ENCODE data around the gene UTP18. TPM values are rescaled to one million over a fixed set of nuclear protein-coding genes. Genes with fewer than 3 reads are reported as not detected.

Gene UTP18
- total and polyA plus RNA-seq, 2 of the 13 experiments (the other 11 are each of a cell fraction or from before 2014, with no cell fraction given): 35.2 to 104 TPM

DNA sequence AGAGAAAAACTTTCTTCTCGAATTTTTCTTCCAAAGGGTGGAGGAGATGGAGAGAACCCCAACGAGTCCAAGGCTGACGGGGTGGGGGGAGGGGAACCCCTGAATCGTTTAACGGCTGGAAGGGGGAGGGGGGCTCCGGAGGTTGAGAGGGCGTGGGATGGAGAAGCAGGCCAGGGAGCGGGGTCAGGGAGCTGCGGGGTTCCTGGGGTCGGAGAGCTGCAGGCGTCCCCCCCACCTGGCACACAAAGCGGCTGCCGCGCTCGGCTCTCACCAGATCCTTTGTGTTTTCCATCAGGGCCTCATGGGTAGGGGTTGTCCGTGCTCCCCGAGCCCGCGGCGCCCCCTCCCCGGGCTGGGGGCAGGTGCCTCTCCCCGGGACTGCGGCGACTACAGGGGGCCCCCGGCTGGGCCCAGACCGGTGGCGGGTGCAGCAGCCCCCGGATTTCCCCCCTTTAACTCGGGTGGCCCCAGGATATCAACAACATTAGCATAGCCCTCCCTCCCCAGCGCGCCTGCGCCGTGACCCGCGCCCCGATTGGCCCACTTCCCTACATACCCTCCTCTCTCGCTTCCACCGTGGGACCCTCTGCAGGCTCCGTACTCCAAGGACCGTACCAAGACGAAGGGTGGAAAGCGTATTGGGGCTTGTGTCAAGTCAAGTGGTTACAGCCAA lies 646 bp upstream of the UTP18 start, which contains the start of gene MBTD1 (continued):
- peak; percentile 53 for TF ChIP-seq NRL (CRISPR knock-in tag; IDR thresholded peaks at IDR 0.05; ENCODE audit: borderline replicate concordance)
- TF ChIP-seq ZNF138 (CRISPR knock-in tag; IDR thresholded peaks at IDR 0.05; ENCODE audit: low read depth): 0 out of 2 replicates have a peak, but pooled peaks have one; percentile 83
- peak; percentile 83 for TF ChIP-seq SRSF1 (optimal IDR thresholded peaks at IDR 0.05; ENCODE audit: low read depth, low read length)
- no peak for TF ChIP-seq MIER2 (CRISPR knock-in tag; IDR thresholded peaks at IDR 0.05)
- no peak for TF ChIP-seq KDM2A (CRISPR knock-in tag; IDR thresholded peaks at IDR 0.05; ENCODE audit: borderline replicate concordance, low read depth)
- no peak for TF ChIP-seq ZNF530 (CRISPR knock-in tag; IDR thresholded peaks at IDR 0.05; ENCODE audit: low read depth)
- TF ChIP-seq, protein P1, sequence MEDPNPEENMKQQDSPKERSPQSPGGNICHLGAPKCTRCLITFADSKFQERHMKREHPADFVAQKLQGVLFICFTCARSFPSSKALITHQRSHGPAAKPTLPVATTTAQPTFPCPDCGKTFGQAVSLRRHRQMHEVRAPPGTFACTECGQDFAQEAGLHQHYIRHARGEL (CRISPR knock-in tag; IDR thresholded peaks at IDR 0.05): 0 out of 2 replicates have a peak, but pooled peaks have one; percentile 49
- TF ChIP-seq HMGA1 (CRISPR knock-in tag; conservative IDR thresholded peaks at IDR 0.05): no peak
- TF ChIP-seq, protein P2, sequence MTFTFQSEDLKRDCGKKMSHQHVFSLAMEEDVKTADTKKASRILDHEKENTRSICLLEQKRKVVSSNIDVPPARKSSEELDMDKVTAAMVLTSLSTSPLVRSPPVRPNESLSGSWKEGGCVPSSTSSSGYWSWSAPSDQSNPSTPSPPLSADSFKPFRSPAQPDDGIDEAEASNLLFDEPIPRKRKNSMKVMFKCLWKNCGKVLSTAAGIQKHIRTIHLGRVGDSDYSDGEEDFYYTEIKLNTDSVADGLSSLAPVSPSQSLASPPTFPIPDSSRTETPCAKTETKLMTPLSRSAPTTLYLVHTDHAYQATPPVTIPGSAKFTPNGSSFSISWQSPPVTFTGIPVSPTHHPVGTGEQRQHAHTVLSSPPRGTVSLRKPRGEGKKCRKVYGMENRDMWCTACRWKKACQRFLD (CRISPR knock-in tag; IDR thresholded peaks at IDR 0.05; ENCODE audit: borderline replicate concordance): 0 out of 2 replicates have a peak, but pooled peaks have one; percentile 43
- TF ChIP-seq ZSCAN22 (CRISPR knock-in tag; IDR thresholded peaks at IDR 0.05): no peak
- TF ChIP-seq GLI4 (CRISPR knock-in tag; IDR thresholded peaks at IDR 0.05; ENCODE audit: borderline replicate concordance): no peak
- no peak for TF ChIP-seq LCORL (IDR thresholded peaks at IDR 0.05)
- no peak for TF ChIP-seq LCORL (CRISPR knock-in tag; IDR thresholded peaks at IDR 0.05)
- no peak for TF ChIP-seq TCF12 (IDR thresholded peaks at IDR 0.05)
- TF ChIP-seq TCF12 (CRISPR knock-in tag; IDR thresholded peaks at IDR 0.05): no peak
- 0 out of 2 replicates have a peak, but pooled peaks have one; percentile 39 for TF ChIP-seq HHEX (CRISPR knock-in tag; IDR thresholded peaks at IDR 0.05)
- TF ChIP-seq, protein P3, sequence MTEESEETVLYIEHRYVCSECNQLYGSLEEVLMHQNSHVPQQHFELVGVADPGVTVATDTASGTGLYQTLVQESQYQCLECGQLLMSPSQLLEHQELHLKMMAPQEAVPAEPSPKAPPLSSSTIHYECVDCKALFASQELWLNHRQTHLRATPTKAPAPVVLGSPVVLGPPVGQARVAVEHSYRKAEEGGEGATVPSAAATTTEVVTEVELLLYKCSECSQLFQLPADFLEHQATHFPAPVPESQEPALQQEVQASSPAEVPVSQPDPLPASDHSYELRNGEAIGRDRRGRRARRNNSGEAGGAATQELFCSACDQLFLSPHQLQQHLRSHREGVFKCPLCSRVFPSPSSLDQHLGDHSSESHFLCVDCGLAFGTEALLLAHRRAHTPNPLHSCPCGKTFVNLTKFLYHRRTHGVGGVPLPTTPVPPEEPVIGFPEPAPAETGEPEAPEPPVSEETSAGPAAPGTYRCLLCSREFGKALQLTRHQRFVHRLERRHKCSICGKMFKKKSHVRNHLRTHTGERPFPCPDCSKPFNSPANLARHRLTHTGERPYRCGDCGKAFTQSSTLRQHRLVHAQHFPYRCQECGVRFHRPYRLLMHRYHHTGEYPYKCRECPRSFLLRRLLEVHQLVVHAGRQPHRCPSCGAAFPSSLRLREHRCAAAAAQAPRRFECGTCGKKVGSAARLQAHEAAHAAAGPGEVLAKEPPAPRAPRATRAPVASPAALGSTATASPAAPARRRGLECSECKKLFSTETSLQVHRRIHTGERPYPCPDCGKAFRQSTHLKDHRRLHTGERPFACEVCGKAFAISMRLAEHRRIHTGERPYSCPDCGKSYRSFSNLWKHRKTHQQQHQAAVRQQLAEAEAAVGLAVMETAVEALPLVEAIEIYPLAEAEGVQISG (CRISPR knock-in tag; IDR thresholded peaks at IDR 0.05): no peak
- TF ChIP-seq TGIF2 (CRISPR knock-in tag; IDR thresholded peaks at IDR 0.05): no peak; the same call in 1 of the 2 replicates
- TF ChIP-seq U2AF2 (IDR thresholded peaks at IDR 0.05; ENCODE audit: low read depth, low read length): no peak; the same call in 1 of the 2 replicates
- TF ChIP-seq, protein P4, sequence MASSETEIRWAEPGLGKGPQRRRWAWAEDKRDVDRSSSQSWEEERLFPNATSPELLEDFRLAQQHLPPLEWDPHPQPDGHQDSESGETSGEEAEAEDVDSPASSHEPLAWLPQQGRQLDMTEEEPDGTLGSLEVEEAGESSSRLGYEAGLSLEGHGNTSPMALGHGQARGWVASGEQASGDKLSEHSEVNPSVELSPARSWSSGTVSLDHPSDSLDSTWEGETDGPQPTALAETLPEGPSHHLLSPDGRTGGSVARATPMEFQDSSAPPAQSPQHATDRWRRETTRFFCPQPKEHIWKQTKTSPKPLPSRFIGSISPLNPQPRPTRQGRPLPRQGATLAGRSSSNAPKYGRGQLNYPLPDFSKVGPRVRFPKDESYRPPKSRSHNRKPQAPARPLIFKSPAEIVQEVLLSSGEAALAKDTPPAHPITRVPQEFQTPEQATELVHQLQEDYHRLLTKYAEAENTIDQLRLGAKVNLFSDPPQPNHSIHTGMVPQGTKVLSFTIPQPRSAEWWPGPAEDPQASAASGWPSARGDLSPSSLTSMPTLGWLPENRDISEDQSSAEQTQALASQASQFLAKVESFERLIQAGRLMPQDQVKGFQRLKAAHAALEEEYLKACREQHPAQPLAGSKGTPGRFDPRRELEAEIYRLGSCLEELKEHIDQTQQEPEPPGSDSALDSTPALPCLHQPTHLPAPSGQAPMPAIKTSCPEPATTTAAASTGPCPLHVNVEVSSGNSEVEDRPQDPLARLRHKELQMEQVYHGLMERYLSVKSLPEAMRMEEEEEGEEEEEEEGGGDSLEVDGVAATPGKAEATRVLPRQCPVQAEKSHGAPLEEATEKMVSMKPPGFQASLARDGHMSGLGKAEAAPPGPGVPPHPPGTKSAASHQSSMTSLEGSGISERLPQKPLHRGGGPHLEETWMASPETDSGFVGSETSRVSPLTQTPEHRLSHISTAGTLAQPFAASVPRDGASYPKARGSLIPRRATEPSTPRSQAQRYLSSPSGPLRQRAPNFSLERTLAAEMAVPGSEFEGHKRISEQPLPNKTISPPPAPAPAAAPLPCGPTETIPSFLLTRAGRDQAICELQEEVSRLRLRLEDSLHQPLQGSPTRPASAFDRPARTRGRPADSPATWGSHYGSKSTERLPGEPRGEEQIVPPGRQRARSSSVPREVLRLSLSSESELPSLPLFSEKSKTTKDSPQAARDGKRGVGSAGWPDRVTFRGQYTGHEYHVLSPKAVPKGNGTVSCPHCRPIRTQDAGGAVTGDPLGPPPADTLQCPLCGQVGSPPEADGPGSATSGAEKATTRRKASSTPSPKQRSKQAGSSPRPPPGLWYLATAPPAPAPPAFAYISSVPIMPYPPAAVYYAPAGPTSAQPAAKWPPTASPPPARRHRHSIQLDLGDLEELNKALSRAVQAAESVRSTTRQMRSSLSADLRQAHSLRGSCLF (CRISPR knock-in tag; IDR thresholded peaks at IDR 0.05; ENCODE audit: borderline replicate concordance): no peak
- TF ChIP-seq ZNF572 (CRISPR knock-in tag; IDR thresholded peaks at IDR 0.05): peak; percentile 66; the same call in 1 of the 2 replicates
- no peak for TF ChIP-seq ZNF674 (CRISPR knock-in tag; IDR thresholded peaks at IDR 0.05; ENCODE audit: low read depth)

Data from HepG2 (cell line).